Measurements from ENCODE around the gene HNRNPDL. TPM values are rescaled to one million over a fixed set of nuclear protein-coding genes. Genes with fewer than 3 reads are reported as not detected.

Gene HNRNPDL
- total and polyA plus RNA-seq, 2 of the 4 experiments (the other 2 are of a cell fraction) = 52.9 to 276 TPM

DNA sequence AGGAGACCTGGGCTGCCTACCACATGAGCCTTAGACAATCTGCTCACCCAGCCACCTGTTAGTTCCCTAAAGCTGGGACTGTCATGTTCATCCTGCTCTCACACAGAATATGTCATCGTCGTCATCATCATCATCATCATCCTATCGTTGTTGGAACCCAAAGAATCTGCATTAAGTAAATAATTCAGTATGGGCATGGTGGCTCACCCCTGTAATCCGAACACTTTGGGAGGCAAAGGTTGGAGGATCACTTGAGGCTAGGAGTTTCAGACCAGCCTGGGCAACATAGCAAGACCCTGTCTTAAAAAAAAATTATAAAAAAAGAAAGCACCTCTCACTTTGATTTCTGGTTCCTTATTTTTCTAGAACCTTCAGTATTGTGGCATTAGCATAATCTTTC, 6.5 kb upstream of the HNRNPDL start:
- DNase-seq (no peak), ATAC-seq (ENCODE audit: low read depth) (no peak)
- H2BK20ac ChIP-seq (ENCODE audit: low read depth, low read length) = no peak overlapping the region
- H3K9me3 ChIP-seq (ENCODE audit: control insufficient read depth, insufficient read depth, low read length) = no peaks in the 10 kb centered on the region
- dilution Hi-C loops (cut with HindIII; ENCODE audit: low sequenced_read_pairs, unreplicated experiment) = no loop called here
- peaks cover 3% of the 10 kb centered on the region for H3K4me1 ChIP-seq (ENCODE audit: control insufficient read depth, insufficient read depth, low read length)
- H3K4me3 ChIP-seq (ENCODE audit: insufficient read depth, low read depth, low read length) = no peak overlapping the region
- no peak overlapping the region for H4K91ac ChIP-seq (ENCODE audit: insufficient read depth, low read depth, low read length)
- no peak overlapping the region for H3K56ac ChIP-seq (ENCODE audit: extremely low read depth, insufficient read depth, low read length)
- POLR2A ChIA-PET (ENCODE audit: unreplicated experiment) = interaction anchor here (1.1 kb wide), 1 partner anchor 12 kb away, joined by 4 read pairs; no protein-coding TSS in a partner anchor
- intact Hi-C loops (cut with micrococcal nuclease) = no loop called here
- H2AK5ac ChIP-seq (ENCODE audit: low read depth, low read length) = no peak overlapping the region
- no peak overlapping the region for H2BK120ac ChIP-seq (ENCODE audit: low read depth, low read length)
- H2AFZ ChIP-seq (replicated peaks; ENCODE audit: low read length, poor library complexity) = no peak overlapping the region
- H3K9ac ChIP-seq (ENCODE audit: low read depth, low read length) = no peak overlapping the region
- no TSS peak for BruUV-seq (replicated peaks)
- CTCF ChIA-PET = interaction anchor here (0.5 kb wide), 1 partner anchor 1588 kb away, joined by 3 read pairs; no protein-coding TSS in a partner anchor
- H3K18ac ChIP-seq (ENCODE audit: low read depth, low read length) = no peak overlapping the region
- no peak overlapping the region for H2AK9ac ChIP-seq (replicated peaks; ENCODE audit: low read depth, low read length, poor library complexity)
- no peak overlapping the region for H3K4me2 ChIP-seq (ENCODE audit: low read depth, low read length)
- no peak overlapping the region for H3K27ac ChIP-seq (ENCODE audit: insufficient read depth, low read length)
- no peak overlapping the region for H2BK15ac ChIP-seq (ENCODE audit: low read depth, low read length)
- no peak overlapping the region for H4K8ac ChIP-seq (ENCODE audit: low read depth in 2 of 2, low read length in 2 of 2)
- H3K27me3 ChIP-seq (ENCODE audit: control insufficient read depth, insufficient read depth, low read length) = no peaks in the 10 kb centered on the region
- H3K4ac ChIP-seq (ENCODE audit: low read depth, low read length) = no peak overlapping the region
- in situ Hi-C loops (cut with MboI; ENCODE audit: low sequenced_read_pairs) = loop anchor here (25.0 kb wide), 1 partner anchor 601 kb away; the partner anchor contains the start of gene COPS4
- no CpG with 5 or more reads among the region's 4 CpGs for WGBS, 2 experiments (ENCODE audit: extremely low coverage in 2 of 2, insufficient read length in 1 of 2)
- no peak overlapping the region for H4K5ac ChIP-seq (ENCODE audit: low read depth, low read length)
- no peak overlapping the region for H3K14ac ChIP-seq (replicated peaks; ENCODE audit: low read depth, low read length)
- H2BK5ac ChIP-seq (ENCODE audit: low read depth, low read length, poor library complexity, severe bottlenecking) = no peak overlapping the region
- peaks cover 31% of the 10 kb centered on the region for H4K20me1 ChIP-seq (ENCODE audit: insufficient read depth, low read length)
- TF ChIP-seq RFX5 (IDR thresholded peaks at IDR 0.05; ENCODE audit: low read depth, low read length) (no peak), MAFK (IDR thresholded peaks at IDR 0.05; ENCODE audit: low read depth, low read length) (no peak), FOS (IDR thresholded peaks at IDR 0.05; ENCODE audit: low read depth, low read length) (no peak), RCOR1 (IDR thresholded peaks at IDR 0.05; ENCODE audit: insufficient replicate concordance, low read length) (no peak), POLR2A (IDR thresholded peaks at IDR 0.05; ENCODE audit: low read depth, low read length) (no peak), MXI1 (IDR thresholded peaks at IDR 0.05; ENCODE audit: borderline replicate concordance, low read depth, low read length) (no peak), SMC3 (IDR thresholded peaks at IDR 0.05; ENCODE audit: low read depth, low read length) (no peak), NFE2L2 (IDR thresholded peaks at IDR 0.05; ENCODE audit: low read depth, low read length) (no peak), BHLHE40 (IDR thresholded peaks at IDR 0.05; ENCODE audit: low read depth, low read length) (no peak), RAD21 (IDR thresholded peaks at IDR 0.05; ENCODE audit: low read length) (no peak), CEBPB (IDR thresholded peaks at IDR 0.05; ENCODE audit: low read depth, low read length) (no peak), MAZ (IDR thresholded peaks at IDR 0.05; ENCODE audit: borderline replicate concordance, low read depth, low read length) (no peak), CHD1 (IDR thresholded peaks at IDR 0.05; ENCODE audit: low read depth, low read length) (no peak)
- TF ChIP-seq, protein P1, sequence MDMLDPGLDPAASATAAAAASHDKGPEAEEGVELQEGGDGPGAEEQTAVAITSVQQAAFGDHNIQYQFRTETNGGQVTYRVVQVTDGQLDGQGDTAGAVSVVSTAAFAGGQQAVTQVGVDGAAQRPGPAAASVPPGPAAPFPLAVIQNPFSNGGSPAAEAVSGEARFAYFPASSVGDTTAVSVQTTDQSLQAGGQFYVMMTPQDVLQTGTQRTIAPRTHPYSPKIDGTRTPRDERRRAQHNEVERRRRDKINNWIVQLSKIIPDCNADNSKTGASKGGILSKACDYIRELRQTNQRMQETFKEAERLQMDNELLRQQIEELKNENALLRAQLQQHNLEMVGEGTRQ (IDR thresholded peaks at IDR 0.05; ENCODE audit: low read depth, low read length) = no peak
- TF ChIP-seq, protein P2, sequence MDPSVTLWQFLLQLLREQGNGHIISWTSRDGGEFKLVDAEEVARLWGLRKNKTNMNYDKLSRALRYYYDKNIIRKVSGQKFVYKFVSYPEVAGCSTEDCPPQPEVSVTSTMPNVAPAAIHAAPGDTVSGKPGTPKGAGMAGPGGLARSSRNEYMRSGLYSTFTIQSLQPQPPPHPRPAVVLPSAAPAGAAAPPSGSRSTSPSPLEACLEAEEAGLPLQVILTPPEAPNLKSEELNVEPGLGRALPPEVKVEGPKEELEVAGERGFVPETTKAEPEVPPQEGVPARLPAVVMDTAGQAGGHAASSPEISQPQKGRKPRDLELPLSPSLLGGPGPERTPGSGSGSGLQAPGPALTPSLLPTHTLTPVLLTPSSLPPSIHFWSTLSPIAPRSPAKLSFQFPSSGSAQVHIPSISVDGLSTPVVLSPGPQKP (IDR thresholded peaks at IDR 0.05; ENCODE audit: borderline replicate concordance, low read depth, low read length) = no peak
- TF ChIP-seq, protein P3, sequence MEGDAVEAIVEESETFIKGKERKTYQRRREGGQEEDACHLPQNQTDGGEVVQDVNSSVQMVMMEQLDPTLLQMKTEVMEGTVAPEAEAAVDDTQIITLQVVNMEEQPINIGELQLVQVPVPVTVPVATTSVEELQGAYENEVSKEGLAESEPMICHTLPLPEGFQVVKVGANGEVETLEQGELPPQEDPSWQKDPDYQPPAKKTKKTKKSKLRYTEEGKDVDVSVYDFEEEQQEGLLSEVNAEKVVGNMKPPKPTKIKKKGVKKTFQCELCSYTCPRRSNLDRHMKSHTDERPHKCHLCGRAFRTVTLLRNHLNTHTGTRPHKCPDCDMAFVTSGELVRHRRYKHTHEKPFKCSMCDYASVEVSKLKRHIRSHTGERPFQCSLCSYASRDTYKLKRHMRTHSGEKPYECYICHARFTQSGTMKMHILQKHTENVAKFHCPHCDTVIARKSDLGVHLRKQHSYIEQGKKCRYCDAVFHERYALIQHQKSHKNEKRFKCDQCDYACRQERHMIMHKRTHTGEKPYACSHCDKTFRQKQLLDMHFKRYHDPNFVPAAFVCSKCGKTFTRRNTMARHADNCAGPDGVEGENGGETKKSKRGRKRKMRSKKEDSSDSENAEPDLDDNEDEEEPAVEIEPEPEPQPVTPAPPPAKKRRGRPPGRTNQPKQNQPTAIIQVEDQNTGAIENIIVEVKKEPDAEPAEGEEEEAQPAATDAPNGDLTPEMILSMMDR (conservative IDR thresholded peaks at IDR 0.05; ENCODE audit: low read depth, low read length) = no peak
- H3K36me3 ChIP-seq (ENCODE audit: control insufficient read depth, insufficient read depth, low read length) = no peaks in the 10 kb centered on the region
- no peak overlapping the region for H3K23ac ChIP-seq (ENCODE audit: low read depth, low read length)
- H3K79me1 ChIP-seq (ENCODE audit: low read depth in 1 of 2, low read length in 2 of 2) = peaks cover 41 to 80% of the 10 kb centered on the region in 2 experiments
- H3K9me1 ChIP-seq (ENCODE audit: insufficient read depth, low read length) = peaks cover 17% of the 10 kb centered on the region

Data from IMR-90 (cell line).